ENCODE measurements around the gene TPGS2.
"Not testable (repeated sequence)": the region's sequence is repeated elsewhere in the genome, so short reads cannot be mapped to it uniquely, and the experiment has no call there.

Gene TPGS2

DNA sequence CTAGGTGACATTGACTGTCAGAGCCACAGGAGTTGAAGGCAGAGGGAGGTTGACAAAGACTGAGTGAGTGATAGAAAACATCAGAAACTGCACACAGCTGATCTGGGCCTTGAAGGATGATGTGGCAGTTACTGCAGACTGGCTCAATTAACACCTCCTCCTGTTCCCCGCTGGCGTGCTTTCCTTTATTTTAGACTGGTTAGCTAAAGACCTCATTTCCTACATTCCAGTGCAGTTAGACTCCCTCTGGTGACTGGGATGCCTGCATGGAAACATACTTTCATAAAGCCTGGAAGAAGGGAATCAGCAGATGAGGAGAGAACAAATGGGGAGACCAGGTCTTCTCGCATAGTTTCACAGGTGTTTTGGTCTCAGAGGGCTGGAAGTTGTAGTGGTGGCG, 7.1 kb downstream of the TPGS2 start:
- DNase-seq, result no peak

DNA sequence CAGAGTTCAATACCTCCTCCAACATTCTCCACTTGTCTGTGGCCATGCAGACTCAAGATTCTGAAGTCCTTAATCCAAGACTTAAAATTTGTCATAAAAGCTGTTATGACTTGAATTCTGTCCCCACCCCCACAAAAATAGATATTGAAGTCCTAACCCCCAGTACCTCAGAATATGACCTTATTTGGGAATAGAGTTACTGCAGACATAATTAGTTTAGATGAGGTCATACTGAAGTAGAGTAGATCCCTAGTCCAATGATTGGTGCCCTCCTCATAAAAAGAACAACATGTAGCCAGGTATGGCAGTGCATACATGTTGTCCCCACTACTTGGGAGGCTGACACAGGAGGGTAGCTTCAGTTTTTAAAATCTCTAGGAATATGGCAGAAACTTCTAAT, 9.2 kb downstream of the TPGS2 start:
- no peak for DNase-seq

DNA sequence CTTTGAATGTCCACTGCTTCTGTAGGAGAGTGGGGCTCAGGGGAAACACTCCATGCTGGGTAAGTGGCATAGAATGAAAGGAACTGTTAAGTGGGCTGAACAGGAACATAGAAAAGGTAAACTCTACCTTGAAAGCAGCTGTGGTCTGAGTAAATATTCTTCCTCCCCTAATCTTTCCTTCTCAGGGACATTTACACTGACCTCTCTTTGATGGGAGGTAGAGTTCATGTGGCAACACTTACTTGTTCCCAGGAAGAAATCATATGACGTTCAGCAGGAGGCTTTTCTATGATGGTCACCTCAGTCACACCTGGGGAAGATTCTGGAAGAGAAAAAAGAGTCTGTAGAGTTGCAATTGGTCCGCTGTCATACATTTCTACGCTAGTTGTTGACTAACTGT, 10.2 kb downstream of the TPGS2 start:
- no peak for DNase-seq

DNA sequence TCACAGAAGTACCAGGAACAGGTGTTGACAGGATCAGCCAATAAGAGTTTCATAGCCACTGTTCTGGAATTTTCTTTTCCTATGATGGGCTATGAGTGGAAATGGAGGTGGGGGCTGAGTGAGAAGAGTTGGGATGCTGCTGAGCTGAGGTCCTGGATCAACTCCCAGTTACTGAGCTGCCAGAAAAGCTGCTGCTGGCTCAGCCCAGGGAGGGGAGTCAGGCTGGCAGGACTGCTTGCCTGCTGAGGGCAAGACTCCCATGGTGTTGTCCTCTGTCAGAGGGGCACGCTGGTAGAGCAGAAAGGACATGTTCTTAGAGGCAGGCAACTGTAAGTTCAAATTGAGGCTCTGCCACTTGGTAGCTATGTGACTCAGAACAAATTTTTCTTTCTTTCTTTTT, 11.8 kb downstream of the TPGS2 start:
- no peak for DNase-seq

DNA sequence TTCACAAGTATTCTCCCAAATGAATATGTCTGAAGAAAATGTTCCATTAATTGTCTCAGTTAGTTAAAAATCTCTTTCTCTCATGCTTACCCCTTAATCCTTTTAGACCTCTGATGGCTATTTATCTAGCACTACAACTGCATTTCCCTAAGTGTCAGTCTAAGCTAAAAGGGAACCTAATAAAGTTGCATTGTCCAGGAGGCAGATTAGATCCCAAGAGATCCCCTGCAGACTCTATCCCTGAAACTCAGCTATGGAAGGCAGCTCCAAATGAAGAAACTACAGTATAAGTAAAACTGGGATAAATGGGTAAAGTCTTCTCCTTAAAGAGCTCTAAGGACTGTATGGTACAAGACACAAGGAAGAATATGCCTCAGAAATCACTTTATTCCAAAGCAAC, 12.7 kb downstream of the TPGS2 start:
- DNase-seq, result not testable (repeated sequence)

DNA sequence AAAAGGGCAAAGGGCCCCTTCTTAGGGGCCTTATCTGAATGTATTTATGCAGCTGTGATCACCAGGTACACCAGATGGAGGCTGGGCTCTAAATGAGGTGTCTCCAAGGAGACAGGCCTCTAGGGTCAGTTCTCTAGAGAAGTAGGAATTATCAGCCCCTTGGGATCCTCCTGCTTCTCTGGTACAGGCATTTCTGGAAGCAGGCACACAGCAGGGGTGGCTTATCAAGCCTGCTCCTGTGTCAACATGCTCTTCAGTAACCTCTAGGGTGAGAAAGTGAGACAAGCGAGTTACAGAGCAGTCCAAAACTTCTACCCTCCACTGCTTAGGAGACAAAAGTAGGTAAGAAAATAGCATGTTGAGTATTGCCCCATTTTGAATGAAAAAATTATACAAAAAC, 13.8 kb downstream of the TPGS2 start:
- no peak for DNase-seq

DNA sequence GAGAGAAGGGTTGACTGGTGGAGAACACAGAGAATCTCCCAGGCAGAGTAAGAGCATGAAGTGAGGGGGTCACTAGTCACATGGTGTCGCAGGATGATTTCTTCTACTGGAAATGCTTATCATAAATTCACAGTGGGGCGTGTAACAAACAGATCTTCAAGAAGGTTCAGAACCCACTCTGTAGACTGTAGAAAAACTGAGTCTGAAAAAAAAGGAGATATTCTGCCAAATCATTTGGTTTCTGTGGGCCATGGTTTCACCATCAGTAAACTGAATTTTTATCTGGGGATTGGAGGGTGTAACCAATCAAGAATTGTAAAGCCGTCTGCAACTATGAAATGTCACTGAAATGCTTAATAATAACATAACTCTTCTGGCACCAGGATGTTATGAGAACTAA, 15.0 kb downstream of the TPGS2 start:
- DNase-seq, result no peak

DNA sequence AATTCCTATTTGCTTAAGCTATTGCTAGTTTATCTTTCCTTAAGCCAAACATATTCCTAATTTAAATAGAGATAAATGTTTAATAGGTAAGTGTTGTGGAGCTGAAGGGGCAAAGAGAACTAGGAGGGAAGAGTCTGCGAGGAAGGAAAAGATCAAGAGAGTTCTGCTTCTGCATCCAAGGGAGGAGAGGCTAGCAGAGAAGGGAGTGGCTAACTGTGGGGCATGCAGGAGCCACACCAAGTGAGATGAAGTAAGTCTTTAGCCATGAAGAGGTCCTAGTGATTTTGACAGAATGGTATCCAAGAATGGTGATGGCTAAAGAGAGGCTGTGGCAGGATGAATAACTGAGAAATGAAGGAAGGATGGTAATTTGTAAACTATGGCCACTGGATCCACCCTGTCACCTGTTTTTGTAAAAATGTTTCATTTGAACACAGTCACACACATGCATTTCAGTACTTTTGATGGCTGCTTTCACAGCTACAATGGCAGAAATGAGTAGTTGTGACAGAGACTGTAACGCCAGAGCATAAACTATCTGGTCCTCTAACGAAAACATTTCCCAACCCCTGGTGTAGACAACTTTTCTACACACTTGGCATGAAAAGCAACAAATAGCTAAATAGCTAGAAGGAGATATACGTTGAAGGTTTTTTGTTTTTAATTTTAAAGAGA, 15.6 kb downstream of the TPGS2 start:
- no peak for DNase-seq

DNA sequence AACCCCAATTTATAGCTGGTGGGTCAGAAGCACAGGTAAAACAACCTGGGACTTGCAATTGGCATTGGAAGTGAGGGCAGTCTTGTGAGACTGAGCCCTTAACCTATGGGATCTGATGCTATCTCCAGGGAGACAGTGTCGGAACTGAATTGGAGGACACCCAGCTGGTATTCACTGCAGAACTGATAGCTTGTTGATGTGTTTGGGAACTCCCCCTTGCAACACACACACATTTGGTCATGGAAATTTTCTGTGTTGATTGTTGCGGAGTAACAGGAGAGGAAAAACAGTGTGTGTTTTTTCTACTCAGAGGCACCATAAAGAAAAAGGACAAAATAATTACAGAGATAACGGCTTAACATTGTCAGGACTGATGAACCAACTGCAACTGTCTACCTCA, 16.1 kb downstream of the TPGS2 start:
- no peak for DNase-seq

DNA sequence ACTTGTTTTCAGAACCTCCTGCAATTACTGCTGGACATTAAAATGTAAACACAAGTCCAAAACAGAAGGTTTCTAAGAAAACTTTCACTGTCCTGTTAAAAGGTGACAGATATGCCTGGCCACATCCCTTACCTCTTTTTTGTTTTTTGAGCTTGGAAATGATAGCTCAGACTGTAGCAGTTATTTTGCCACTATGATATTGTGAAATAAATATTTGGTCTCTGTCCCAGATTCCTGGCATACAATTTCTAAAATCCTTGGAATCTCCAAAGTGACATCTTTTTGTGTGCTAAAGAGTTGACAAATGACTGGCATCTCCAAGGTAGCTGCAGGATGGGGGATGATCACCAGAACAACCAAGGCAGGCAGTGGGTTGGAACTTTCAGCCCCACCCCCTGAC, 16.8 kb downstream of the TPGS2 start:
- DNase-seq, result no peak

DNA sequence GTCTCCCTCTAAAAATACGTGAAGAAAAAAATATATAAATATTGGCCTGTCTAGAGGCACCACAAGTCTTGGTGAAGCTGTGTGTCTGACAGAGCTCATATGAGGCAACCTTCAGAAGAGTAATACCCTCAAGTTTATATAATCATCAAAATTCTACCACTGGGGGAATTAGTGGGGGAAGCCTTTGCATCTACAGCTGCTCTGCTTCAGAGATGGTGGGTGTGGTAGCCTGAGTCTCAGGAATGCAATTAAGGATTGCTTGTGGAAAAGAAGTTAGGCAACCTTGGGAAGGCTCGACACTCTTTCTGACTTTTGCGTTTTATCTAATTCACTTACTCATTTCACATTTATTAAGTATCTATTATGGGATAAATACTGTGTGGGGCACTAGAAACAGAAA, 17.4 kb downstream of the TPGS2 start:
- no peak for DNase-seq

DNA sequence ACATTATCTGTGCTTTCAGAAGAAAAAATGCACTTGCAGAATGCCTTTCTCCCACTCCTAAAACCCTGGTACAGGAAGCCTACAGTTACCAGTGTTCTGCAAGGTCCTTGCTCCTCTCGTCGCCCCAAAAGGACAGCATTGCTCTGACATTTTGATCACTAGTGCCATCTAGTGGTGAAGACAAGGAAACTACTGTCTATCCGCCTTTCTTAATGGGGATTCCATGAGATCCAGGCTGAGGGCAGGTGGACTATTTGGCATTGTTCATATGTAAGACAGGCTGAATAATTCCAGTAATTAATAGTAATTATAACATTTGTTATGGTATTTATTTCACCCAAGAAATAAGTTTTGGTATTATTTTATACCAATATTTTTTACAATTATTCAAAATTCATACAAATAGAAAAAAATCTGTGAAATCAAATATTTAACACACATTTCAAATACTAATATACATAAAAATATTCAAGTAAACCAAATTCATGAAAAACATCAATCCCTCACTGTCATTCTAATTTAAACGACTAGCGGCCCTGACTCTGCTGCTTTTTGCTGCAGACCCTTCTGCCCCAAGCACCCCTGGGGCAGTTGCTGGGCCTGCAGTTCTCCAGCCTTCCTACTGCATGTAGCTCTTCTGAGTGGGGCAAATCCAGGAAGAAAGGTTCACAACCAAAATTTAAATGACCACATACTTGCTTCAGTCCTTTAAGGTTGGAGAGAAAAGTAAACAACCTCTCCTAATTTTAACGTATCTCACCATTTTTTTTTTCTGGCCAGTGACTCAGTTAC, 19.0 kb downstream of the TPGS2 start:
- peak; percentile 60 for DNase-seq

DNA sequence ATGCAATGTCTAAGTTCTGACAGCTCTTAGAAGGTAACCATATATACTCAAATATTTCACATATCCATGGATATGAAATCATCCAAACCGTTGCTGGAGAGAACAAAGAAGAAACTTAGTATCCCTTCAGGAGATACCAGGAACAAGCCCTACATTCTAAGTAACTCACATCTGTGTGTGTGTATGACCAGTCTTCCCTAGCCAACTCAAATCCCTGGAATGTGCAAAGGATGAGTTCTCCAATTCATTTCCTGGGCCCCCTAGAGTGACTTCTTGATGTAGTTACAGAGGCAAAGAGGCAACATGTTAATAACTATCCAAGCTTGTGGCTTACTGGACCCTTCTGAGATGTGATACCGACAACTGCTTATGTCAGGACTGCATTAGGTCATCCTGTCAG, 20.1 kb downstream of the TPGS2 start:
- no peak for DNase-seq

DNA sequence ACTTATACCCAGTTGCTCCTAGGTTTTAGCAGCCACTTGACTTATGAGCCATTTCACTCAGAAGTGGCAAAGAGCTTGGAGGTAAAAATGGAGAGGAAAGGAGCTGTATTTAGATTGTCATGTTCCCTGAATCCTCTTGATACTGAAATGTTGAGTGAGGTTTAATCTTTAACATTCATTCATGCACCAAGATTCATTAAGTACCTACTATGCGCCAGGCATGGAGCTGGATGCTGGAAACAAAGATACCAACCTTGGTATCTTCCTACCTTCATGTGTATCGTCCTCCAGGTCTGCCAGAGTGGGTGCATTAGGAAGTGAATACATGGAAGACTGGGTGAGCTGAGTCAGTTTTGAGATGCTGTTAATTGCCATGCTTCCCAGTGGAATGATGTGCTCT, 23.7 kb downstream of the TPGS2 start:
- DNase-seq, result no peak

DNA sequence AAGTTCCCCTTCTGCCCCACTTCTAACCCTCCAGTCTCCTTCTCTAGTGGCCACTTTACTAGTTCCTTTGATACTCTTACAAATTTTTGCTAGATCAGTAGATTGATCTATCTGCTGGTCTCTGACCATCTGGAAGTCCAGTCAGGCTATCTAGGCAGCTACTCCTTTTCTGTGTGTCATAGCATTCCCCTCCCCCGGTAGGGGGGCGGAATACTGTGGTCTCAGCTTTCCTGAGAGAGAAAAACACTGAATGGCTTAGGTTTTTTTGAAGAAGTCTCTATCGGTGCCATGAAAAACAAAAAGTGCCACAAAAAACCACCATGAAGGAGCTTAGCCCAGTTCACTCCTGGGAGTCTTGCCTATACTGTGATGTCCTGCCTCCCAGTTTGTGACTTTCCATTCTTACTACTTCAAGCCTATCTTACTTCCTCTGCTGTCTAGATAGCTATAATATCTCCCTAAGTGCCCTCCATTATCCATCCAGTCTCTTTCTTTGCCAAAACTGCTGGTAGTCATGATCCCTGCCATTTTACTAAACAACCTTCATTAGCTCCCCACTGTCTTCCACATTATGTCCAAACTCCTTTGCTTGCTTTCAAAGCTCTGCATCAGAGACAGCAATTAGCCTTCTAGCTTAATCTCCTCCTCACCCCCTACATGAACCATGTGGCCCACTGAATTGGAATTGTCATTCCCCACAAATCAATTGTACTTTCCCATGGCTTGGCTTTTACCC, 29.9 kb downstream of the TPGS2 start:
- DNase-seq, result no peak

DNA sequence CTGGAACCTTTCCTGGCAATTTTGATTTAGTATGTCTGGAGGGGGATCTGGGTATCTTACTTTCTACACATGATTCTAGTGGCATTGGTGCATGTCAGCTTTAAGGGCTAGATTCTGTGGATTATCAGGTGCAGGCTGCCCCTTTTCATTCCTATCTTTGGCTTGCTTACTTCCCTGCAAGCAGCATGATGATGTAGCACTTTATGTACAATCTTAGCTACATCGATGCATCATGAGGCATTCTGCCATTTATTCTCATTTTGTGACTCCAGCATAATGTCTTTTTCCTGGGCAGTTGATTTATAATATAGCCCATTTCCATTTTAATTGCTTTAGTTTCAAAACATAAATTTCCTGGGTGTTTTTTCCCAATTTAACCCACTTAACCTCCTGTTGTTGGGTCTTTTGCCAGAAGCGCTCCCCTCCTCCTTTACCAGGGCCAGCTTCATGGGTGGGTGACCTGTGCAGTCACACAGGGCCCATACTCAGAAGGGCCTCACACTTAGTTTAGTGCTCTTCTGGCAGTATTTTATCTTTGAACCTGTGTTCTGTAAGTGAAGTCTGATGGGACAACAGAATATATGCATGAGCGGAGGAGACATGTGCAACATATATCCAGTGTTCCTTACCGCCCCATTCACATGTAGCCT, 36.0 kb downstream of the TPGS2 start:
- no peak for DNase-seq

DNA sequence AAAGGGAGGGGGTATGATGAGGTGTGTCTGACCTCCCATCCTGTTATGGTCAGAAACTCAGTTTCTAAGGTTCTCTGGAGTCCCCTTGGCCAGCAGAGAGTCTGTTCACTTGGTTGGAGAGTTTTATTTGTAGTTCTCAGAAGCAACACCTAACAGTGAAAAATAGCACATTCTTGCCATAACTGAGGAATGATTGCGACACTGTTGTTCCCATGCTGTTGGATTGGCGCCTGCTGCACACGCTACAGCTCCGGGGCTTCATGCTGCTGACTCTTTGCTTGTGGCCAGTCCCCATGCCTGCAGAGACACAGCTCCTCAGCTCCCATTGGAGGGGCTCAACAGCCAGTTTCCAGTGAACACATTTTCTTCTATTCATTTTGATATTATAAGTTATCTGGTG, 42.1 kb downstream of the TPGS2 start:
- no peak for DNase-seq

DNA sequence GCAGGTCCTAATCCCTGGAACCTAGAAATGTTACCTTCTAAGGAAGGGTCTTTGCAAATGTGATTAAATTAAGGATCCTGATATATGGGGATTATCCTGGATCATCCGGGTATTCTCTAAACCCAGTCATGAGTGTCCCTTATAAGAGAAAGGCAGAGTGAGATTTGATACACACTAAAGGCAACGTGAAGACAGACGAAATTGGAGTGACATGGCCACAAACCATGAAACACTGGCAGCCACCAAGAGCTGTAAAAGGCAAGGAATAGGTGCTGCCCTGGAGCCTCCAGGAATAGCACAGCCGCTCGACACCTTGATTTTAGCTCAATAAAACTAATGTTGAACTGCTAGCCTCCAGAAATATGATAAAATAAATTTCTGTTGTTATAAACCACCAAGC, 45.0 kb downstream of the TPGS2 start:
- no peak for DNase-seq

DNA sequence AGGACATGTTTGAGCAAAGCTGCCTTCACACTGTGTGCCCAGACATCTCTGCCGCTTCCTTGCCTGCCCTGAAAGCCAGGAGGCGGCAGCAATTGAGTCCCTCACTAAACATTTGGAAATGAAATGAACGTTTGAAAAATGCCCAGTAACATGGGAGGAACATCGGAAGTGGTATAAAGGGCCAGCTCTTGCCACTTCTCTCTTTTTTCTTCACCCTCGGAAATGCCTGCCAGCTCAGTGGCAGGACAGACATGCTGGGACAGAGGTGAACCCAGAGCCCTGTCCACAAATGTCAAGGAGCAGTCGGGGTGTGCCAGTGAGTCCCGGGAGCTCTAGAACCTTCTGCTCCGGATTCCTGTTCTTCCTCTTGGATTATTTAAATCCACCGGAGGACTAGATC, 46.1 kb downstream of the TPGS2 start:
- no peak for DNase-seq

DNA sequence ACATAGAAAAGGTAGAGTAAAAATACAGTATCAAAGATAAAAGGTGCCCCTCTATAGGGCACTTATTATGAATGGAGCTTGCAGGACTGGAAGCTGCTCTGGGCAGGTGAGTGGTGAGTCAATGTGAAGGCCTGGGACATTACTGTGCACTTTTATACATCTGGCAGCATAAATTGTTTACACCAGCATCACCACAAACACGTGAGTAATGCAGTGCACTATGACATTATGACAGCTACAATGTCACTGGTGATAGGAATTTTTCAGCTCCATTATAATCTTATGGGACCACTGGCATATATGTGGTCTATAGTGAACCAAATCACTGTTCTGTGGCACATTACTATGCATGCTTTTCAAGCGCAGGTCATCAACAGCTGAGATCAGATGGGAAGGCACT, 48.1 kb downstream of the TPGS2 start:
- DNase-seq, result no peak

DNA sequence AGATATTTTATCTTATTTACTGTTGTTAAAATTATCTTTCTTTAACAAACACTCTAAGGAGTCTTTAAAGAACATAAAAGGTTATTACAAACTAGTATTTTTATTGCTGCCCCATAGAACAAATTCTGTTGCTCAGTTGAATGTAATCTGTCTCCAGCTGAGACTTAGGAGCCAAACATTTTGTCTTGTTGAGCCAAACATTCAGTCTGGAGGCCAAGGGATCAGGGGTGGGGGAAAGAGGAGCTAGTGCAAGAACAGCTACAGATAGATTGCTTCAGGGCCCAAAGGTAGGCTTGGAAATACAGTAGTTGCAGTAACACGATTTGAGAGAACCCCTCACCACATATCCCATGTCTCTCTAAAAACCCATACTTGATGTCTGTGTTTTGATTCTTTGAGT, 51.2 kb downstream of the TPGS2 start:
- DNase-seq, result no peak

DNA sequence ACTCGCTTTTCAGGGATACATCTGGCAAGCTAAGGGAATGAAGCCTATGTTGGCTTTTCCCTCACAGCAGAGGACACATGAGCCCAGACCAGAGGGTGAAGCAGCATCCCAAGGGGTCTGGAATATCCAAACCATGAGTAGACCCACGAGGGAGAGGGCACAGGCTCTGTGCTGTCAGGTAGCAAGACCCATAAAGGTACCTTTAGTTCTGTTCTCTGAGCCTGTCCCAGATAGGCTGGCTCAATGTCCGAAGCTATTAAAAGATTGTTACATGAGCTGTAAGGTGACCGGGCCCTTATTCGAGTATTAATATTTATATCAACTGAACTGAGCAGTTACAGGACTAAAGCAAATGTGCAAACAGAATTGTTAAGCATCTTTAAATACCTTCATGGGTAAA, 52.2 kb downstream of the TPGS2 start:
- DNase-seq, result no peak

DNA sequence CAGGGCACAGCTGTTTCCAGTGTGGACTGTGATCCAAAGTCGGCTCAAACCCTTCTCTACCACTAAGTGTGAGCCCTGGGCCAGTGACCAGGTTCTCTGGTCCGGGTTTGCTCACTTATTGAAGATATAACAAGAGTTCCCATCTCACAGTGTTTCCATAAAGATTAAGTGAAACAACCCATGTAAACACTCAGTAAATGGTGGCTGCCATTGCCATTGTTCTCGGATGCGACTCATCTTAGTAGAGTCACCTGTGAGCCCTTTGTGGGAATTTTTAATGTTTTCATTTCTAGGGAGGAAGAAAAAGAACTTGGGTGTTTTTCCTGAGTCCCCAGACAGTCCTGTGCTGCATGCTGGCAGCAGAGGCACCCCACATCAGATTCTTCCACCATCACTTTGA, 53.4 kb downstream of the TPGS2 start:
- no peak for DNase-seq

DNA sequence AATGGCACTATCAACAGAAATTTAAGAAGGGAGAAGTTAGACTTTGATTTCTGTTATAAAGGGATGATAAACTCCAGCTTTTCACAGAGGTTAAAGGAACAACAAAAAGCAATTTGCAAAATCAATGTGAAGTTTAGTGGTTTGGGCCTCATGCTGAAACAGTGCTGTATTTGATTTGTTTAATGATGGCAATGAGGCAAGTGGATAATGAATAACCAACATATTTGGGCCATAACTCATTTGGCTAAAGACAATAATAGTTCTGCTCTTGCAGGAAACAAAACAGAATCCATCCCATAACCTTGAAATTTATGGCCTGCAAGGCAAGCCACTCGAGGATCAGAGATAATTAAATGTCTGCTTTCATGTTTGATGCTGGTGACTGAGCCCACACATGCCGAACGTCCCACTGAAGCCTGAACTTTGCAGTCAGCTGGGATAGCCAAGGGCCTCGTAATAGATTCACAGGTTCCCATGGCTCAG, 56.5 kb downstream of the TPGS2 start:
- DNase-seq, result no peak
